Hippocampal formation (tissue), 2 donors: ENCODE results near the gene RIMBP3C.
"Not testable (repeated sequence)": the region's sequence is repeated elsewhere in the genome, so short reads cannot be mapped to it uniquely, and the experiment has no call there.

Source experiments
- DNase-seq, 2 donors: peaks; one replicate each; lab custom pipeline; 2025; lab: John Stamatoyannopoulos, UW

Gene RIMBP3C, protein sequence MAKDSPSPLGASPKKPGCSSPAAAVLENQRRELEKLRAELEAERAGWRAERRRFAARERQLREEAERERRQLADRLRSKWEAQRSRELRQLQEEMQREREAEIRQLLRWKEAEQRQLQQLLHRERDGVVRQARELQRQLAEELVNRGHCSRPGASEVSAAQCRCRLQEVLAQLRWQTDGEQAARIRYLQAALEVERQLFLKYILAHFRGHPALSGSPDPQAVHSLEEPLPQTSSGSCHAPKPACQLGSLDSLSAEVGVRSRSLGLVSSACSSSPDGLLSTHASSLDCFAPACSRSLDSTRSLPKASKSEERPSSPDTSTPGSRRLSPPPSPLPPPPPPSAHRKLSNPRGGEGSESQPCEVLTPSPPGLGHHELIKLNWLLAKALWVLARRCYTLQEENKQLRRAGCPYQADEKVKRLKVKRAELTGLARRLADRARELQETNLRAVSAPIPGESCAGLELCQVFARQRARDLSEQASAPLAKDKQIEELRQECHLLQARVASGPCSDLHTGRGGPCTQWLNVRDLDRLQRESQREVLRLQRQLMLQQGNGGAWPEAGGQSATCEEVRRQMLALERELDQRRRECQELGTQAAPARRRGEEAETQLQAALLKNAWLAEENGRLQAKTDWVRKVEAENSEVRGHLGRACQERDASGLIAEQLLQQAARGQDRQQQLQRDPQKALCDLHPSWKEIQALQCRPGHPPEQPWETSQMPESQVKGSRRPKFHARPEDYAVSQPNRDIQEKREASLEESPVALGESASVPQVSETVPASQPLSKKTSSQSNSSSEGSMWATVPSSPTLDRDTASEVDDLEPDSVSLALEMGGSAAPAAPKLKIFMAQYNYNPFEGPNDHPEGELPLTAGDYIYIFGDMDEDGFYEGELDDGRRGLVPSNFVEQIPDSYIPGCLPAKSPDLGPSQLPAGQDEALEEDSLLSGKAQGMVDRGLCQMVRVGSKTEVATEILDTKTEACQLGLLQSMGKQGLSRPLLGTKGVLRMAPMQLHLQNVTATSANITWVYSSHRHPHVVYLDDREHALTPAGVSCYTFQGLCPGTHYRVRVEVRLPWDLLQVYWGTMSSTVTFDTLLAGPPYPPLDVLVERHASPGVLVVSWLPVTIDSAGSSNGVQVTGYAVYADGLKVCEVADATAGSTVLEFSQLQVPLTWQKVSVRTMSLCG (N-terminal part only)

DNA sequence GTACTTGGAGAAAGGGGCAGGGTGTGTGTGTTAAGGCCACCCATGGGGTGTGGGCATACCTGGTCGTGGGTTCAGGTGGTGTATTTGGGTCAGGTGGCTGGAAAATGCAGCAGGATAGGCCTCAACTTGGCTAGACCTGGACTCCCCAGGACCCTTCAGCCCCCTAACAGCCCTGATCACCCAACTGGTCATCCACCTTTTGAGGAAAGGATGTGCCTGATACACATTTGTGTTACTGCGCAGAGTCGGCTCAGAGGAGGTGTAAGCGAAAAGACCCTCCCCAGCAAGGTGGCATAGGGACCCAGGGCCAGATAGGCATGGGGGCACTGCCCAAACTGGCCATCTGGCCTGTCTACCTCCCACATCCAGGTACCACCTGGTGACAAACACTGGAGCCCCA, at the start of gene RIMBP3C:
RIMBP3C (minus strand) TSS at position 101 of the 400 bp plus-strand sequence. CDS start 485 bp downstream, outside the sequence.
- DNase-seq, result not testable (repeated sequence)

DNA sequence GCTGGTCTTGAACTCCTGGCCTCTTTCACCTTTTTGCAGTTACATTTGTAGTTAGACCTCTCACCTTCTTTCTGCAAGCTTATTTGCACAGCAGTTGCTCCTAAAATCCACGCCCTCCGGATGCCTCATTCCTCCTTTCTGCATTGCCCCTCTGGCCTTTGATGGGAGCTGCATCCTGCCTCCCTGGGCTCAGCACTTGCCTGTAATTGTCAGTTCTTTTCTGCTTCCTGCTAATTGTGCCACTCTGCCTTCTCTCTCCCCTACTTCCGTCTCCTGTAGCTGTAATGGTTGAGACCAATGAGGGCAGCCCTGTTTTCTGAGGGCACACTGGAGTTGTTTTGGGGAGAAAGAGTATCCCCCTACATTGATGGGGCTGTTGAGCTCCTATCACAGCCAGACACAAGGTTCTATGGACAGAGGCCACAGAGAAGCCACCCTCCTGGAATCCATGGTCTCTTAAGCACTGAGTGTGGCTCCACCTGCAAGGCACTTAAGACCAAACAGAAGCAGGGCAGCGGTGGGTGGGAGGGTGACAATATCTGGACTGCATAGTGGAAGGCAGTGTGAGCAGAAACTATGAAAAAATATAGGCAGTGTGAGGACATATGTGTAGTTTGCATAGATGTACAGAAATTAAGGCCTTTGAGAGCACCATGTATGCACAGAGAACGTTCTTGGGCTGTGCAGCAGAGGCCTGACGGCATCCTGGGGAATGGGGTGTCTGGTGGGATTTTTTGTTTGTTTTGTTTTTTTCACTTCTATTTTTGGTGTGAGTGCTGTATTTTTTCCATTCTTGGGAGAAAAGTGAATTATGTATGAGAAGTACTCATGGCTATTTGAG, 48.0 kb upstream of the RIMBP3C start:
- no peak for DNase-seq

DNA sequence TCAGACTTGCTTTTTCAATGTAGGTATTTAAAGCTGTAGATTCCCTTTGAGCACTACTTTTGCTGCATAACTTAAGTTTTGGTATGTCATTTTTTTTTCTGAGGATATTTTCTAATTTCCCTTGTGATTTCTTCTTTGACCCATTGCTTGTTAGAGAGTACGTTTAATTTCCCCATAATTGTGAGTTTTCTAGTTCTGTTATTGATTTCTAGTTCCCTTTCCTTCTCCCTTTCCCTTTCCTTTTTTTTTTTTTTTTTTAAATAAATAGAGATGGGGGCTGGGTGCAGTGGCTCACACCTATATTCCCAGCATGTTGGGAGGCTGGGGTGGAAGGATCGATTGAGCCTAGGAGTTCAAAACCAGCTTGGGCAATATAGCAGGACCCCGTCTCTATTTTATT, 47.0 kb upstream of the RIMBP3C start:
- no peak for DNase-seq

DNA sequence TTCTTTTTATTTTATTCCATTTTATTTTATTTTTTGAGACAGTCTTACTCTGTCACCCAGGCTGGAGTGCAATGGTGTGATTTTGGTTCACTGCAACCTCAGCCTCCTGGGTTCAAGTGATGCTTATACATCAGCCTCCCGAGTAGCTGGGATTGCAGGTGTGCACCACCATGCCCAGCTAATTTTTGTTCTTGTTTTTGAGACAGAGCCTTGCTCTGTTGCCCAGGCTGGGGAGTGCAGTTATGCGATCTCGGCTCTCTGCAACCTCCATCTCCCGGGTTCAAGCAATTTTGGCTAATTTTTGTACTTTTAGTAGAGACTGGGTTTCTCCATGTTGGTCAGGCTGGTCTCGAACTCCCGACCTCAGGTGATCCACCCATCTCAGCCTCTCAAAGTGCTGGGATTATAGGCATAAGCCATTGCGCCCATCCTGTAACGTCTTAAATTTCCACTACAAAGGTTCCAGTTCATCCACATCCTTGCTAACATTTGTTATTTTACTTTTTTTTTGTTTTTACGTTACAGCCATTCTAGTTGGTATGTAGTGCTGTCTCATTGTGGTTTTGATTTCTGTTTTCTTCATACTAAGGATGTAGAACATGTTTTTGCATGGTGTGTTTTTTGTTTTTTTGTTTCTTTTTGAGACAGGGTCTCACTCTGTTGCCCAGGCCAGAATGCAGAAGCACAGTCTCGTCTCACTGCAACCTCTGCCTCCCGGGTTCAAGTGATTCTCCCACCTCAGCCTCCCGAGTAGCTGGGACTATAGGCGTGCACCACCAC, 45.3 kb upstream of the RIMBP3C start:
- DNase-seq, result not testable (repeated sequence)

DNA sequence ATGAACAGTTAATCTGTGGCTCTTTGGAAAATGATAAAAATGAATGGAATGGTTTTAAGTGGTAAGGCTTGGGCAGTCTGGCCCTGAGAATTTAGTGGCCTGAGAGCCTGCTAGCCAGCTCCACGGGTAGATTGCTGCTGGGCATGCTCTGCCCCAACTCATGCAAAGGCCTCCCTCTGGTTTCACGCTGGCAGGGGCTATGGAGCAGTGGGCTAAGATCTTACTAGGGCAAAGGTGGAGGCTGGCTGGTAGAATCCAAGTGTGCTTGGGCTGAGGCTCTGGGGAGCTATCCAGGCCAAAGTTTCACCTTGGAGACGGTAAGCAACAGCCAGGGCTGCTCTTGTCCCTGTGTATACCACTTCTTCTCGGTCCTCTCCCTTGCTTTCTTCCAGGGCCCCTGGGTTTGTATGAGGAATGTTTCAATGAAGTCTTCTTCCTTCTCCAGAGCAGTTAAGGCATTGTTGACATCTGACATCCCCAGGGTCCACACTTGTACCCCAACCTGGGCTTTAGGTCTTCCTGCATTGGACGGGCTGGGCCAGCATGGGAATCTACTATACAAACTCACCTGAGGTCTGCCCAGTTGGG, 43.7 kb upstream of the RIMBP3C start:
- peak in 1 of 2 donors; percentile 32 for DNase-seq

DNA sequence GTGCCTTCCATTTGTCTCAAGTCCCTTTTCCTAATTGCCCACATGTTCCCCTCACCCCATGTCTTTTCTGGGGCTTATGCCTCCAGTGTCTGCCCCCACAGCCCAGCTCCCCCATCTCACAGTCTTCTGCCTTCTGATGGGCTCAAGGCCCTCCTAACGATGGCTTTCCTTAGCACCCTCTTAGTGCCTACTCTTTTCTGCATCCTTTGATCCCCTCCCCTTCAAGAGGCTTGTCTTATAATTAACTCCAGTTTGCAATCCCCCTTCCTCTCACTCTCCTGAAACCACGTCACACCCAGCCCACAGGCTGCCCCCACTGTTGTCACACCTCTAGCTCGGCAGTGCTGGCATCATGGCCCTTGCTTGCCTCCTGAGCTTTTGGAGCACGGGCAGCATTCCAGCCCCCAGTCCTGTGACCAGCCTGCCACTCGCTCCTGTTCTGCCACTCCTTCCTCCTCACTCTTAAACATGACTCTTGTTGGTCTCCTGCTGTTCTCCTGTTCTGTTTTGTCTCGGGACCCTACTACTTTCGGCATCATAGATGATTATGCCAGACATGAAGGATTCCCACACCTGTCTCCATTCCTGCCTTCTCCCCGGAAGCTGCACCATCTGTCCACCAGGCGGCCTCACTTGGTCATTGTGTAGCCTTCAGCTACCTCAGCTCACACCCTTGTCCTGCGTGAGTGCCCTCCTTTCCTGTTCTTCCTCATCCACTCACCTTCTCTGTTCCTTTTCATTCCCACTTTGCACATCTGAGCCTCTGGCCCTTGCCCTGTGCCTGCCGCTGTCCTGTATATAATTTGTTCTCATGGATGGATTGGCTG, 42.4 kb upstream of the RIMBP3C start:
- DNase-seq, result no peak

DNA sequence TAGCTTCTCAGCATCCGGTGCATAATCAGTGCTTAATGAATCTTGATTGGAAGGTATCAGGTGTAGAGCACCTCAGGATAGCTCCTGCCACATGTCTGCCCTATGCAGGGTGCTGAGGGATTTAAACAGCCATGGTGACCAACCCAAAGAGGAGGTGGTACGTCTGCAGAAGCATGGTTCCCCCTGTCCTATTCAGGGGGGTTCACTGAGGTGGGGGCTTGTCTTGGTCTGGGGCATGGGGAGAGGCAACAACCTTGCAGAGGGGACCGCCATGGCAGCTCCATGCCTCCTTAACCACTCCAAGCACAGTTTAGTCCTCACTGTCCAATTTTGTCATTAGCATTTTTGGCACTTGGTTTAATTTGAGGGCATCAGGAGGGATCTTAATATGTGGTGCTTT, 41.2 kb upstream of the RIMBP3C start:
- no peak for DNase-seq

DNA sequence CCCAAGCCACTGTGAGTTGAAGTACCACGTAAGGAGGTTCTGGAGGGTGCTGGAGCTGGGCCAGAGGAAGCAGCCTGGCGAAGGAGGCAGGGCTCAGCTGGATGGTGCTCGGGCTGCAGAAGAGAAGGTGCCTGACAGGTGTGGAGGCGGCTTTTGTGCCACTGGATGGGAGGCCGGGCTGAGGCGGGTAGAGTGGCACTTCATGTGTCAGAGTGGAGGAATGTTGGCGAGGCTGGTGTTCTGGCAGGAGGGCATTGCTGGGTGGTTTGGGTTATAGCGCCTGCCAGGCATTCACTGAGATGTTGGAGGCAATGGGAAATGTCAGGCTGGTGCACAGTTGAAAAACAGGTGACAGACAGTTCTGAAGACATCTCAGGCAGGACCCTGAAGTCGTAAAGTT, 40.4 kb upstream of the RIMBP3C start:
- DNase-seq, result no peak

DNA sequence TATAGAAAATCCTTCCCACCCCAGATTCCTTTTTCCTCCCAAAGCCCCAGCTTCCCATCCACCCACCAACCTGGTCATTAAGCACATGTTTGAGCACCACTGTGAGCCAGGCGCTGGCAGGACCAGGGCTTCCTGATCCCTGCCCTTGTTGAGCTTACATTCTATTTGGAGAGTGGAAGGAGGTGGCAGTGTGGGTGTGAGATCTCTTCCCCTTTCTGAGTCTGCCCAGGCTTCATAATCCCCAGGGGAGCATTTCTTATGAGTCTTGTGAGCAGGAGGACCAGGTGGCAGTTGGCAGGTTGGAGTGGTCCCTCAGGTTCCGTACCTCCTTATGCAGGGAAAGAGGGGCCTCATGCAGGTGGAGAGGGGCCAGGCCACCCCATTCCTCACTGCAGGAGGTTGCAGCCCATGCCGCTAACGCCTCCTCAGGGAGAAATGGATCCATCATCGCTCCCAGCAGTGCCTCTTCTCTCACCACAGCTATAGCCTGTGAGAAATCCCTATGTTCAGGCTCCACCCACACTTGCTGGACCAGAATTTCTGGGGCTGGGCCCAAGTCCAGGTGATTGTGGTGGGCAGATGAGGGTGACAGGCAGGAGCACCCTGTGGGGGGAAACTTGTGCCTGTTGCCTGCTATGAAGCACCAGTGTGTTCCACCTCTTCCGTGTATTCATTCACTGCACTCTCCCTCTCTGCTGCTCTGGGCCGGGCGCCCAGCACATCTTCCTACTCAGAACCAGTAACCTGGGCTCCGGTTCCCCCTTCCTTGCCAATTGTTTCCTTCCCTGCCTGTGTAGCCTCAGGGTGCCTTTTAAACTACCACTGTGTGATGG, 39.8 kb upstream of the RIMBP3C start:
- DNase-seq, result peak in 1 of 2 donors; percentile 40

DNA sequence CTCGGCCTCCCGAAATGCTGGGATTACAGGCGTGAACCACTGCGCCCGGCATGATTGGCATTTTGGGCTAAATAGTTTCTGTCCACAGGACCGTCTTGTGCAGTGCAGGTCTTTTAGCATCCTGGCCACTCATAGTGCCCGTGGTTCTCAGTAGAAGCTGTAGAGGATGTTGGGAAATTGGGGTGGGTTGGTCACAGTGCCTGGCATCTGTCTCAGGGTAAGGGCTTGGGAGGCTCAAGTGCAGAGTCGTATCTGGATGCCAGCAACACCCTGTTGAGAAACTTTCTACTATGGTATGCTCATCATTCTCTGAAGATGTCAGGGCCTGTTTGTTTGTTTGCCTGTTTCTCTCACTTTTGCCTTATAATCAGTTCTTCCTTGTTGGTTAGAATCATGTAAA, 38.1 kb upstream of the RIMBP3C start:
- no peak for DNase-seq

DNA sequence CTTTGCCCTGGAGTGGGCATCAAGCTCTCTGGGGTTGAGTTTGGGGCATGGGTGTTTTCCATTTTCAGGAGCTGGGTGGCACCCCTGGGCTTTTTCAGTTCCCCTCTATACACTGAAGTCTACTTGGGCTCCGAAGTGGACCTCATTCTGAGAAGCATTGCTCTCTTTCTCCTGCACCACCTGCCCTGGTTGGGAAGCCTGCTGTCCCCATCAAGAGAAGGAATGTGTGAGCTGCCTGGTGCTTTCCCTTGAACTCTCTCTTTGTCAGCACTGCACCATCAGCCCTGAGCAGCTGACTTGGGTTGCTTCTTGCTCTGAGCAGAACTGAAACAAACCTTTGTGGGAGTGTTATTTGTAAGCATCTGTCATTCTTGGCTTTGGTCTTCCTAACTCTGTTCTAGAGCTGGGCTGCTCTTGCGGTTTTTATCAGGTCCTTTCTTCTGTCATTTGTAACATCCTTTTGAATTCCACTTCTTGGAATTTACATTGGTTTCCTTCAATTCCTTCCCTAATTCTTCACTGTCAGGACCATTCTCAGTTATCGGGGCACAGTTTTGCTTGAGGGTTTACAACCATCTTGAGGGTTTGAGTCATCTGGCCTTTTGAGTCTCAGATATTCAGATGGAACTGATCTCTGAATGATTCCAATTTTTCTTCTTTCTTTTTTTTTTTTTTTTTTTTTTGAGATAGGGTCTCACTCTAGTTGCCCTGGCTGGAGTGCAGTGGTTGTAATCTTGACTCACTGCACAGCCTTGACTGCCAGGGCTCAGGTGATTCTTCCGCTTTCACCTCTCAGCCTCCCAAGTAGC, 36.7 kb upstream of the RIMBP3C start:
- DNase-seq, result peak; percentile 54 to 62

DNA sequence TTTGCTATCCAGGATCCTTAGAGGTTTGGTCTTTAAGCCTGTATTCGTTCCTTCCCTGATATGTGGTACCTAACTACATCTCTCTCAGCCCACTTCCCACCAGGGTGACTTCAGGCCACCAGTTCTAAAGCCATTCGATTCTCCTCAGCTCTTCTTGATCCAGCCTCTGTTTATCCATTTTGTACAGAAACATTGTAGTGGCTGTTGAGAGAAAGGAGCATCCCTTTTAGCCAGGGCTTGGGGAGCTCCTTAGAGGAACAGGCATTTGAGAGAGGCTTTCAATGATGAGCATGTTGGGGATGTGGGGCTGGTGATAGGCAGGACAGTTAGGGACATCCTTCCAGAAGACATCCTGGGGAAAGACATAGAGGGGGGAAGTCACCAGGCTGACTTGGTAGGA, 34.1 kb upstream of the RIMBP3C start:
- no peak for DNase-seq

DNA sequence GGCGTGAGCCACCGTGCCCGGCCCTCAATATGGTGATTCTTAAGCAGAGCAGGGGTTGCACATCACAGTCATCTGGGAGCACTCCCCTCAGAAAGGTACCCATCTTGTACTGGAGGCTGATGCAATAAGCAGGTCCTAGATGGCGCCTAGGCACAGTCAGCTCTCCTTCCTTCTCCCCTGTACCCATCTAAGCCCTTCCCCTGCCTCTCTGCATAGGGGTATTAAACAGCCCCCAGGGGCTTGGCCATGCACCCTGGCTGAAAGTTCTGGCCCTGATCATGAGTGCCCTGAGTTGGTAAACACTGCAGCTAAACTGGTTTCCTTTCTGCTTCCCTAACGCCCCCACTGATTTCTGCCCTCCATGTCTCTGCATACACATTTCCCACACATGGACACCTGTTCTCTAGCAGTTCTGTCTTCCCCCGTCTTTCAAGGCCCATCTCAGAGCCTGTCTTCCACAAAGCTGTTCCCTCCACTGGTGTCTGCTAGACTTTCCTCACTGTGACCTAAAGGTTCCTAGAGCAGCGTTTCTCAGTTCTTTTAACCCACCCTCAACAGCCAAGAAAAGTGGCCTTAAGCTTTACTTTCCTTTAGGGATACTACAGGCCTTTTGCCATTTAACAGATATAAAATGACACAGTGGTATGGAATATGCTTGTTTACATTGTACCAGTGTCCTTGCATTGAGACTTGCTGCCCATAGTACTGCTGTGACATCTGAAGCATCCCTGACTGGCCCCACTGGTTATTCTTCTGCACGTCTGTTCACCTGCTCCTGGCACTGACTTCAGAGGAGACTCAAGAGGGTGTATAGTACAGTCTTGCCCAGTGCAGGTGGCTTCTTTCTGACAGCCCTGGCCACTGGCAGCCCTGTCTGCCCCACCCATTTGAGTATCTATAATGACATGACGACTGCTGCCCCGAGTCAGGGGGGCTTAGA, 31.8 kb upstream of the RIMBP3C start:
- no peak for DNase-seq

DNA sequence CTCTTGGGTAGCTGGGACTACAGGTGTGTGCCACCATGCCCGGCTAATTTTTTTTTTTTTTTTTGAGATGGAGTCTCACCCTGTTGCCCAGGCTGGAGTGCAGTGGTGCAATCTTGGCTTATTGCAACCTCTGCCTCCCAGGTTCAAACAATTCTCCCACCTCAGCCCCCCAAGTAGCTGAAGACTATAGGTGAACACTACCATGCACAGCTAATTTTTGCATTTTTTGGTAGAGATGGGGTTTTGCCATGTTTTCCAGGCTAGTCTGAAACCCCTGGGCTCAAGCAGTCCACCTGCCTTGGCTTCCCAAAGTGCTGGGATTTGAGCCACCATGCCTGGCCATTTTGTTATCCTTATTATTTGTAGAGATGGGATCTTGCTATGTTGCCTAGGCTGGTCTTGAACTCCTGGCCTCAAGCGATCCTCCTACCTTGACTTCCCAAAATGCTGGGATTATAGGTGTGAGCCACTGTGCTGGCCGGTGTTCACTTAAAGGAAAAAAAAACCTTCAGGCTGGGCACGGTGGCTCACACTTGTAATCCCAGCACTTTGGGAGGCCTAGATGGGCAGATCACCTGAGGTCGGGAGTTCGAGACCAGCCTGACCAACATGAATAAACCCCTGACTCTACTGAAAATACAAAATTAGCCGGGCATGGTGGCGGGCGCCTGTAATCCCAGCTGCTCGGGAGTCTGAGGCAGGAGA, 29.9 kb upstream of the RIMBP3C start:
- not testable (repeated sequence) for DNase-seq

DNA sequence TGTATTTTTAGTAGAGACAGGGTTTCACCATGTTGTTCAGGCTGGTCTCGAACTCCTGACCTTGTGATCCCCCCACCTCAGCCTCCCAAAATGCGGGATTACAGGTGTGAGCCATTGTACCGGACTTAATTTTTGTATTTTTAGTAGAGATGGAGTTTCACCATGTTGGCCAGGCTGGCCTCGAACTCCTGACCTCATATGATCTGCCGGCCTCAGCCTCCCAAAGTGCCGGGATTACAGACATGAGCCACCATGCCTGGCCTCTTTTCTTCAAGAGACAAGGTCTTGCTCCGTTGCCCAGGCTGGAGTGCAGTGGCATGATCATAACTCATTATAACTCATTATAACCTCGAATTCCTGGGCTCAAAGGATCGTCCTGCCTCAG, 29.4 kb upstream of the RIMBP3C start:
- not testable (repeated sequence) for DNase-seq

DNA sequence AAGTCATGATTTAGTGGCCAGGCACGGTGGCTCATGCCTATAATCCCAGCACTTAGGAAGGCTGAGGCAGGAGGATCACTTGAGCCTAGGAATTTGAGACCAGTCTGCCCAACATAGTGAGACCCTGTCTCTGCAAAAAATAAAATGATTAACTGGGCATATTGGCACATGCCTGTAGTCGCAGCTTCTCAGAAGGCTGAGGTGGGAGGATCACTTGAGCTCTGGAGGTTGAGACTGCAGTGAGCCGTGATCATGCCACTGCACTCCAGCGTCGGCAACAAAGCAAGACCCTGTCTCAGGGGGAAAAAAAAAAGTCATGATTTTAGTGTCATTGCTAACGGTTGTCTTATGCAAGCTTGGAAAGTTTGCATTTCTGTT, 28.2 kb upstream of the RIMBP3C start:
- DNase-seq, result no peak
